H1 (cell line): Measurements from ENCODE around the gene ZGLP1. TPM values are rescaled to one million over a fixed set of nuclear protein-coding genes. Genes with fewer than 3 reads are reported as not detected.
A peak's percentile ranks its signal among the peaks of the same experiment; 100 is the strongest.

Source experiments
- BACH1 ChIP-seq: IDR thresholded peaks from 2 replicates; pipeline ENCODE4 v1.6.1; 2012; ENCODE audit warnings: low read length, improper control_type of control experiment
- CTCF ChIP-seq, 3 experiments: IDR thresholded peaks; 1 replicate in 2 of 3; 2 replicates in 1 of 3; pipeline versions ENCODE4 v1.5.1 to v1.6.1; 2011; ENCODE audit warnings: low read length in 3 of 3, mild to moderate bottlenecking in 3 of 3, inconsistent platforms in 2 of 3, low read depth in 1 of 3, moderate library complexity in 1 of 3; ENCODE audit not compliant: insufficient read depth in 1 of 3; ENCODE audit errors: control extremely low read depth in 1 of 3
- HDAC2 ChIP-seq, 2 experiments: fragments of 300-600 bp in 1 of 2; sonication (generic) in 1 of 2; IDR thresholded peaks; 2 replicates each; pipeline ENCODE4 v1.6.1; 2011 to 2012; ENCODE audit warnings: low read depth in 2 of 2, low read length in 2 of 2, mild to moderate bottlenecking in 2 of 2, moderate library complexity in 2 of 2, borderline replicate concordance in 1 of 2, inconsistent platforms in 1 of 2
- KDM4A ChIP-seq: IDR thresholded peaks from one replicate; pipeline ENCODE4 v1.7.1; 2012; ENCODE audit warnings: low read depth, mild to moderate bottlenecking, moderate library complexity, low read length, inconsistent platforms; ENCODE audit not compliant: severe bottlenecking
- MAX ChIP-seq: IDR thresholded peaks from 2 replicates; pipeline ENCODE4 v1.6.1; 2012; ENCODE audit warnings: inconsistent platforms
- SIRT6 ChIP-seq: IDR thresholded peaks from one replicate; pipeline ENCODE4 v1.7.1; 2012; ENCODE audit warnings: low read length, inconsistent platforms
- polyA plus RNA-seq, 7 experiments: library from polyadenylated mRNA; depleted of rRNA in 3 of 7; stranded (reverse) in 5 of 7; unstranded in 2 of 7; fragments of >200 nt in 5 of 7; fragments of 200-250 nt in 2 of 7; gene quantifications; 1 replicate in 5 of 7; 2 replicates in 1 of 7; 4 replicates in 1 of 7; pipeline versions ENCODE4 v1.2.1 to v1.2.3, GENCODE V29; 2011 to 2013; ENCODE audit warnings: missing spikeins in 2 of 7, mixed read lengths in 2 of 7
- total RNA-seq: library from RNA; stranded (reverse); fragmentation: NEBNext Ultra II Directional; extraction: Animal tissue kit (Norgen Biotek cat#: 25700); gene quantifications from 2 replicates; pipeline ENCODE4 v1.2.1, GENCODE V29; 2021
- TF ChIP-seq, protein P1 (sequence below): IDR thresholded peaks from 2 replicates; pipeline ENCODE4 v1.6.1; 2012; ENCODE audit warnings: low read length, inconsistent platforms

The ZGLP1 gene
- total and polyA plus RNA-seq, 2 of the 8 experiments (the other 6 are each of a cell fraction or from before 2014, with no cell fraction given), result 4.2 to 5.1 TPM

- peak; percentile 11 for TF ChIP-seq KDM4A
- TF ChIP-seq MAX, result peak; percentile 65
- TF ChIP-seq SIRT6, result no peak
- TF ChIP-seq, protein P1, sequence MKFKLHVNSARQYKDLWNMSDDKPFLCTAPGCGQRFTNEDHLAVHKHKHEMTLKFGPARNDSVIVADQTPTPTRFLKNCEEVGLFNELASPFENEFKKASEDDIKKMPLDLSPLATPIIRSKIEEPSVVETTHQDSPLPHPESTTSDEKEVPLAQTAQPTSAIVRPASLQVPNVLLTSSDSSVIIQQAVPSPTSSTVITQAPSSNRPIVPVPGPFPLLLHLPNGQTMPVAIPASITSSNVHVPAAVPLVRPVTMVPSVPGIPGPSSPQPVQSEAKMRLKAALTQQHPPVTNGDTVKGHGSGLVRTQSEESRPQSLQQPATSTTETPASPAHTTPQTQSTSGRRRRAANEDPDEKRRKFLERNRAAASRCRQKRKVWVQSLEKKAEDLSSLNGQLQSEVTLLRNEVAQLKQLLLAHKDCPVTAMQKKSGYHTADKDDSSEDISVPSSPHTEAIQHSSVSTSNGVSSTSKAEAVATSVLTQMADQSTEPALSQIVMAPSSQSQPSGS, result no peak; the same call in 1 of the 2 replicates
- peak in 2 of 3 experiments; percentile 16 to 28; a peak in 3 of 4 replicates for TF ChIP-seq CTCF (IDR thresholded peaks at IDR 0.05; ENCODE audit: control extremely low read depth in 1 of 3, insufficient read depth in 1 of 3, low read depth in 1 of 3, low read length in 3 of 3)
- peak; percentile 64; the same call in 1 of the 2 replicates for TF ChIP-seq BACH1
- peak in 1 of 2 experiments; percentile 96; a peak in 2 of 4 replicates for TF ChIP-seq HDAC2 (IDR thresholded peaks at IDR 0.05; ENCODE audit: borderline replicate concordance in 1 of 2, low read depth in 2 of 2, low read length in 2 of 2)
Measured at GRCh38 chr19:10295305-10295846, 14.2 kb downstream of the ZGLP1 start (continued).
